CD4-positive, alpha-beta T cell treated with Interleukin-6 at 100 ng/mL for 8 hours (primary cell): ENCODE data around the gene LCORL.
"Not testable (repeated sequence)": the region's sequence is repeated elsewhere in the genome, so short reads cannot be mapped to it uniquely, and the experiment has no call there.

Experiments
- DNase-seq: peaks from one replicate; pipeline ENCODE4 v3.0.0-alpha.2; 2020; ENCODE audit warnings: mixed read lengths, low spot score

Gene LCORL

DNA sequence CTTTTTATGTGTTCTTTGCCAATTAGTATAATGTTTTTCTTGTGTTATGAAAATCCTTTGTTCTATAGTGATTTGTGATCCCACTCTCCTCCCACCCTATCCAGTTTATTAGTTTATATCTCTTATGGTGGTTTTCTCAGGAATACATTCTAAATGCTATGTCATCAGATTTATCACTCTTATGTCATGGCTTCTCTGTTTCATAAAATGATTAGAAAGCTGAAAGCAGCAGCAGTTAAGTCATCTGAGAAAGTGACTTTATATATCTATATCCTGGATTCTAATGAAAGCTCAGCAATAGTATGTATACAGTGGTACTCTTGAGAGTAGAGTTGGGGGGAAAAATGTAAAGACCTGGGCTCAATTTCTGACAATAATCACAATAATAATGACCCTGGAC lies 169.6 kb downstream of the LCORL start:
- DNase-seq, result no peak

DNA sequence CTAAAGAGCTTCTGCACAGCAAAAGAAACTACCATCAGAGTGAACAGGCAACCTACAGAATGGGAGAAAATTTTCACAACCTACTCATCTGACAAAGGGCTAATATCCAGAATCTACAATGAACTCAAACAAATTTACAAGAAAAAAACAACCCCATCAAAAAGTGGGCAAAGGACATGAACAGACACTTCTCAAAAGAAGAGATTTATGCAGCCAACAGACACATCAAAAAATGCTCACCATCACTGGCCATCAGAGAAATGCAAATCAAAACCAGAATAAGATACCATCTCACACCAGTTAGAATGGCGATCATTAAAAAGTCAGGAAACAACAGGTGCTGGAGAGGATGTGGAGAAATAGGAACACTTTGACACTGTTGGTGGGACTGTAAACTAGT lies 171.3 kb downstream of the LCORL start:
- not testable (repeated sequence) for DNase-seq

DNA sequence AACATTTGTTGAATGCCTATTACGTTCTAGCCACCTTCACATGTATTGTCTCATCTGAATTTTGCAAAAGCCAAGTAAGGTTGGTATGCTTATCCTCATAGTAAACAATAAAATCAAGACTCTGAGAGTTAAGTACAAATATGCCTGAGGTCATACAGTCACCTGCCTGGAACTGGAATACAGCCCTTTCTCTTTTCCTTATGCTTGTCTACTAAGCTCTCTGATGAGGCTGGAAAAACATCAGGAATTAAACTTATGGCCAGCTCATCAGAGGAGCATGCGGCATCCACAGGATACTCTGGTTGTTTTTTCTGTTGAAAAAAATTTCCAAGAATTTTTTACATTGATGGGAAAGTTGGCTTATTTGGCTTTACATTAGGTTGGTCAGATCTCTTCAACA lies 175.3 kb downstream of the LCORL start:
- no peak for DNase-seq

GRCh38 chr4:17823871-17824669 lies 197.5 kb downstream of the LCORL start:
- no peak for DNase-seq

DNA sequence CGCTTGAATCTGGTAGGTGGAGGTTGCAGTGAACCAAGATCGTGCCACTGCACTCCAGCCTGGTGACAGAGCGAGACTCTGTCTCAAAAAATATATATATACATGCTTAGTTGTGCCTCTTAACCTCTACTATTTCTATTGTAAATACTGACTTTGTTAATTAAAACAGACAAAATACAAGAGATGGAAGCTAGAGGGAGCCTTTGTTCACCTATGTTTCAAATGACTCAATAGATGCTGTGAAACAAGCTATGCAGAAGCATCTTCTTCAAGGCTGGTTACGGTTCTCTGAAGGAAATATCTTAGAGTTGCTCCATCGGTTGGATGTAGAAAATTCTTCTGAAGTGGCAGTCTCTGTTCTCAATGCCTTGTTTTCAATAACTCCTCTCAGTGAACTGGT lies 204.5 kb downstream of the LCORL start:
- DNase-seq, result peak; percentile 50

GRCh38 chr4:17816142-17816541 lies 205.4 kb downstream of the LCORL start:
- DNase-seq, result no peak

DNA sequence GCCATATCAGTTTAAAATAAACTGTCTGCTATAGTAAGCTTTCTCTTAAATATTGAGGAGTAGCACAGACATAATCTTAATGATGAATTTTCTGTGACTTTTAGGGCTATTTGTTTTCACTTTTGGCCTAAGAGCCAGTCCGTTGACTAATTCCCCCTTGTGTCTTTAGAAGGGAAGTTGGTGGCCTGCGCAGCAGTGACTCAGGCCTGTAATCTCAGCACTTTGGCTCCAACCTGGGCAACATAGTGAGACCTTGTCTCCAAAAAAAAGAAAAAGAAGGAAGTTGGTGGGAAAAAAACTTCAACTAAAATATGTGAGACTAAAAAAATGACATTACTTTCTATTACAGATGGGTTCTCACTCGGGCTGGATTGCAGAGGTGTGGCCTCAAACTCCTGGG lies 207.4 kb downstream of the LCORL start:
- no peak for DNase-seq

DNA sequence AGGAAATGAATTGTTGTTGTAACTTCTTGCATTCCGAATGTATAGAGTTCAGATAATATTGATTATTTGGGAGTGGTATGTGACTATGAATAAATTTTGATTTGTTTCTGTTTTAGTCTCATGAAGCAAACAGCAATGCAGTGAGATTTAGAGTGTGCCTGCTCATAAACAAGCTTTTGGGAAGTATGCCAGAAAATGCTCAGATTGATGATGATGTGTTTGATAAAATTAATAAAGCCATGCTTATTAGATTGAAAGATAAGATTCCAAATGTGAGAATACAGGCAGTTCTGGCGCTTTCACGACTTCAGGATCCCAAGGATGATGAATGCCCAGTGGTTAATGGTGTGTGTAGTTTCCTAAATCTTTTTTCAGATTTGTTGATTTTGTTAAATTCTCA lies 208.8 kb downstream of the LCORL start:
- no peak for DNase-seq

- DNase-seq, result no peak
These were observed 209.4 kb downstream of the LCORL start for GRCh38 chr4:17812125-17812524.

DNA sequence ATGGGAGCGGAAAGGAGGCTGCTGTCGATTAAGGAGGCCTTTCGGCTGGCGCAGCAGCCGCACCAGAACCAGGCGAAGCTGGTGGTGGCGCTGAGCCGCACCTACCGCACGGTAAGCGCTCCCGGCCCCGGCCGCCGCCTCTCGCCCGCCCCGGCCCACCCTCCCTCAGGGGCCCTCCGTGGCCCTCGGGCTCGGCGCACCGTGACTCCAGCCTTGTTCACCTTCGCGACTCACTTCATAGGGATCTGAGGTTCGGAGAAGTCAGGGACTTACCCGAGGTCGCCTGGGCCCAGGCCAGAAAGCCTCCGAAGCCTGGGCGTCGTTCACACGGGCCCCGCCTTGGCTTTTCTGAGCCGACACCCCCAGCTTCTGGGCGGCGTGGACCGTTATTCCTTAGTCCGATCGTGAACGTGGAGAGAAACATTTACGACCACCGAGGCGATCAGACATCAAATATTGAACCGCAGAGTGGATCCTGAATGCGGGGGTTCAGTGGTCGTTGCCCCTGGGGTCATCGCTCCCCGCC lies 210.4 kb downstream of the LCORL start:
- DNase-seq, result no peak

- peak; percentile 99 for DNase-seq
These were observed 211.1 kb downstream of the LCORL start, which contains the start of the genes DCAF16 and NCAPG for GRCh38 chr4:17810260-17811077. TSS of gene DCAF16 (minus strand) at chr4:17810757. CDS start at chr4:17804141, 6,616 bp downstream. TSS of gene NCAPG (plus strand) at chr4:17810979. CDS start at chr4:17811078, 99 bp downstream.

GRCh38 chr4:17809667-17810066 lies 211.9 kb downstream of the LCORL start:
- no peak for DNase-seq

- no peak for DNase-seq
These were observed 214.1 kb downstream of the LCORL start for GRCh38 chr4:17807446-17807845.

DNA sequence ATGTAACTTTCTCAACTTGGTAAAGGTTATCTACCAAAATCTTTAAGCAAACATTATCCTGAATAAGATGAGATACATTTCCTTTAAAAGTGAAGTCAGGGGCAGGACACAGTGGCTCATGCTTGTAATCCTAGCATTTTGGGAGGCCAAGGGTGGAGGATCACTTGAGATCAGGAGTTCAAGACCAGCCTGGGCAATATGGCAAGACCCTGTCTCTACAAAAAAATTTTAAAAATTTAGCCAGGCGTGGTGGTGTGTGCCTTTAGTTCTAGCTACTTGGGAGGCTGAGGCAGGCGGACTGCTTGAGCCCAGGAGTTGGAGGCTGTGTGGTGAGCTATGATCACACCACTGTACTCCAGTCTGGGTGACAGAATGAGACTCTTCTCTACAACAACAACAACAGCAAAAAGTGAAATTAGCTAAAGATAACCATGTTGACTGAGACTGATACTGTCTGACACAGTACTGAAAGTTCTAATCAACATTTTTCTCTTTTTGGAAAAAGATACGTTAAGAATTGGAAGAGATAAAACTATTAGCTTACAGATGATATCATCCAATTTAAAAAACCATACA lies 215.9 kb downstream of the LCORL start:
- no peak for DNase-seq

DNA sequence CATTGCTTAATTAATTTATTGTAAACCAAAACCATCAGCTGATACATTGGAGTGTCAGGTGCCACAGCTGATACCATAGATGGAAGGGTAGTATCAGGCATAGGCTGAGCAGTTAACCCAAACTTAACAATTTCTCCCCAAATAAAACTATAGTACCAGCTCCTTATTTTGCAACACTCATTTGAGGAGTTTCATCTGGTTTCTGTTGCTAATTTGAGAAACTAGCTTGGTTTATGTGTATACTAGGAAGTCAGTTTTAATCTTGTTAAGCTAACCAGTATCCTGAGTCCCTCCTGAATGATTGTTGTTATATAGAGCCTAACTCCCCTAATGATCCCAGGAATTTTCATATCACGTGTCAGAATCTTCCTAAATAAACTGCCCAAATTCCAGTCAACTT lies 223.7 kb downstream of the LCORL start:
- DNase-seq, result no peak

- no peak for DNase-seq
These were observed 226.8 kb downstream of the LCORL start for GRCh38 chr4:17794730-17795129.
